ENCODE results near the gene SRC.

DNA sequence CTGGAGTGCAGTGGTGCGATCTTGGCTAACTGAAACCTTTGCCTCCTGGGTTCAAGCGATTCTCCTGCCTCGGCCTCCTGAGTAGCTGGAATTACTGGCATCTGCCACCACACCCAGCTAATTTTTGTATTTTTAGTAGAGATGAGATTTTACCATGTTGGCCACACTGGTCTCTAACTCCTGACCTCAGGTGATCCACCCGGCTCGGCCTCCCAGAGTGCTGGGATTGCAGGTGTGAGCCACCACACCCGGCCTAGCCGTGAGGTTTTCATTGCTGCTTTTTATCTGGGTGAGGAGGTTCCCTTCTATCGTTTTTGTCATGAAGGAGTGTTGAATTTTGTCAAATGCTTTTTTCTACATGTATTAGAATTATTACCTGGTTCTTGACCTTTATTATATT lies 23.9 kb downstream of the SRC start:
- TF ChIP-seq CTCF (optimal IDR thresholded peaks at IDR 0.05 in 1 of 3, IDR thresholded peaks at IDR 0.05 in 1 of 3, conservative IDR thresholded peaks at IDR 0.05 in 1 of 3; ENCODE audit: extremely low read depth in 1 of 3, insufficient read depth in 2 of 3, low read length in 3 of 3): no peak
- TF ChIP-seq EZH2 (IDR thresholded peaks at IDR 0.05; ENCODE audit: low read length): no peak
